Fibroblast of lung (primary cell): Measurements from ENCODE around the gene RUSC1. TPM values are rescaled to one million over a fixed set of nuclear protein-coding genes. Genes with fewer than 3 reads are reported as not detected.

Experiments
- DNase-seq, 2 donors: peaks; one replicate each; pipeline versions ENCODE4 v3.0.0 to v3.0.0-alpha.2; 2010; ENCODE audit warnings: low read depth in 2 of 2
- H2AFZ ChIP-seq: 2 replicates; pipeline ENCODE4 v1.5.1; 2012; ENCODE audit warnings: low read length, control low read depth, inconsistent platforms
- H3K27ac ChIP-seq: 2 replicates; pipeline ENCODE4 v1.5.1; 2011; ENCODE audit warnings: low read length, control low read depth; ENCODE audit not compliant: insufficient read depth
- H3K27me3 ChIP-seq: 2 replicates; pipeline ENCODE4 v1.5.1; 2011; ENCODE audit warnings: mild to moderate bottlenecking, low read length; ENCODE audit not compliant: control insufficient read depth, insufficient read depth
- H3K36me3 ChIP-seq: 2 replicates; pipeline ENCODE4 v1.5.1; 2011; ENCODE audit warnings: low read length; ENCODE audit not compliant: control insufficient read depth, insufficient read depth
- H3K4me1 ChIP-seq: 2 replicates; pipeline ENCODE4 v1.5.1; 2011; ENCODE audit warnings: low read length; ENCODE audit not compliant: control insufficient read depth, insufficient read depth; ENCODE audit errors: extremely low read depth
- H3K4me2 ChIP-seq: 2 replicates; pipeline ENCODE4 v1.5.1; 2011; ENCODE audit warnings: low read length, control low read depth; ENCODE audit not compliant: insufficient read depth; ENCODE audit errors: extremely low read depth
- H3K4me3 ChIP-seq, 4 experiments: fragments of 200-600 bp in 1 of 4; sonication (generic) in 1 of 4; replicated peaks in 1 of 4; 2 replicates each; pipeline ENCODE4 v1.5.1; 2011 to 2016; ENCODE audit warnings: low read length in 4 of 4, low read depth in 3 of 4, mild to moderate bottlenecking in 3 of 4, control low read depth in 2 of 4, inconsistent platforms in 1 of 4, mixed read lengths in 1 of 4; ENCODE audit not compliant: insufficient read depth in 1 of 4; ENCODE audit errors: control extremely low read depth in 1 of 4
- H3K79me2 ChIP-seq: 2 replicates; pipeline ENCODE4 v1.5.1; 2012; ENCODE audit warnings: mild to moderate bottlenecking, low read length, inconsistent platforms; ENCODE audit not compliant: control insufficient read depth, insufficient read depth
- H3K9ac ChIP-seq: 2 replicates; pipeline ENCODE4 v1.5.1; 2011; ENCODE audit warnings: mild to moderate bottlenecking, low read length, control low read depth; ENCODE audit not compliant: insufficient read depth
- H3K9me3 ChIP-seq: 2 replicates; pipeline ENCODE4 v1.5.1; 2012; ENCODE audit warnings: low read depth, low read length; ENCODE audit not compliant: control insufficient read depth, insufficient read depth
- H4K20me1 ChIP-seq: 2 replicates; pipeline ENCODE4 v1.5.1; 2011; ENCODE audit warnings: low read length; ENCODE audit not compliant: control insufficient read depth, insufficient read depth; ENCODE audit errors: extremely low read depth
- EZH2 ChIP-seq: IDR thresholded peaks from 2 replicates; pipeline ENCODE4 v1.5.1; 2012; ENCODE audit warnings: low read length, control low read depth, mild to moderate bottlenecking; ENCODE audit errors: missing control alignments
- polyA plus RNA-seq, 2 donors: library from polyadenylated mRNA; depleted of rRNA in 1 of 2; stranded (reverse) in 1 of 2; unstranded in 1 of 2; fragments of >200 nt; gene quantifications; 2 replicates each; pipeline ENCODE4 v1.2.1, GENCODE V29; 2011 to 2012; ENCODE audit warnings: missing spikeins in 1 of 2
- total RNA-seq: library from RNA; depleted of rRNA; stranded (reverse); fragments of >200 nt; gene quantifications from 2 replicates; pipeline ENCODE4 v1.2.1, GENCODE V29; 2014
- TF ChIP-seq, protein P1 (sequence below), 2 donors: IDR thresholded peaks in 1 of 2; conservative IDR thresholded peaks in 1 of 2; 1 replicate in 1 of 2; 2 replicates in 1 of 2; pipeline ENCODE4 v1.5.1; 2011 to 2012; ENCODE audit warnings: low read length in 2 of 2, control low read depth in 1 of 2, inconsistent platforms in 1 of 2, low read depth in 1 of 2, mild to moderate bottlenecking in 1 of 2

The RUSC1 gene
- total and polyA plus RNA-seq, 2 donors (not counting 1 experiment from before 2014, with no cell fraction given) = 12.6 to 16.4 TPM

DNA sequence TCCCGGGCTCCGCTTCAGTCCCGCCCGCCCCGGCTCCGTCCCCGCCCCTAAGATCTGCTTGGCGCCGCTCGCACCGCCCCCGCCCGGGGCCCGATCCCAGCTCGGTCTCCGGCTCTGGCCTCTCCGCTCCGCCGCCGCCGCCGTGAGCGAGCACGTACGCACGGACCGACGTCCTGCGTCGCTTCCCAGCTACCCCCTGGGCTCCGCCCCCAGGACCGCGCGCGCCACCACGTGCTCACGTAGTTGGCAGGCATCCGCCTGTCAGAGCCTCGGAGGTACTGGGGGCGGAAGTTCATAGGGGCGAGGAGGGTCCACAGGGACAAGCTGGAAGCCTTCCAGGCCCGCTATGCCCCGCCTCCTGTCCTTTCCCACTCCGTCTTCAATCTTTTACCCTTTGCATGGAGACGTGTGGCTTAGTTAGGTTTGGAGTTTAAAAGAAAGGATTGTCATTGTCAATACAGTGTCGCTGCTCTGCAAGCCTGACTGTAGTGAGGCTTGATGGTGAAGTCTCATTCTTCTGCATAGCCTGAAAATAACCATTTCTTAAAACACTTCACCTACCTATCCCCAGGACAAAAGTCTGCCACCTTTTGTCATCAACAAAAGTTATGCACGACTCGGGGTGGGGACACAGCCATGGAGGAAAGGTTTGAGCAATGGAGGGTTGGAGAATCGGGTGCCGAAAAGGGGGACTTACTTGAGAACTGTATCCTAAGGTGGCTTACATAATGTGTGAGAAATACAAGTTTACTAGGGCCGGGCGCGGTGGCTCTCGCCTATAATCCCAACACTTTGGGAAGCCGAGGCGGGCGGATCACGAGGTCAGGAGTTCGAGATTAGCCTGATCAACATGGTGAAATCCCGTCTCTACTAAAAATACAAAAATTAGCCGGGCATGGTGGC lies 47.1 kb upstream of the RUSC1 start, which contains the start of gene CLK2:
CLK2 (minus strand) TSS at position 162 of the 903 bp plus-strand sequence. CDS start 2,527 bp downstream, outside the sequence.
- H3K36me3 ChIP-seq = peaks cover 12% of the 10 kb centered on the region
- peak within 1 kb of the TSS; percentile 91 for H2AFZ ChIP-seq
- H3K4me1 ChIP-seq = peaks cover 9% of the 10 kb centered on the region
- TF ChIP-seq, protein P1, sequence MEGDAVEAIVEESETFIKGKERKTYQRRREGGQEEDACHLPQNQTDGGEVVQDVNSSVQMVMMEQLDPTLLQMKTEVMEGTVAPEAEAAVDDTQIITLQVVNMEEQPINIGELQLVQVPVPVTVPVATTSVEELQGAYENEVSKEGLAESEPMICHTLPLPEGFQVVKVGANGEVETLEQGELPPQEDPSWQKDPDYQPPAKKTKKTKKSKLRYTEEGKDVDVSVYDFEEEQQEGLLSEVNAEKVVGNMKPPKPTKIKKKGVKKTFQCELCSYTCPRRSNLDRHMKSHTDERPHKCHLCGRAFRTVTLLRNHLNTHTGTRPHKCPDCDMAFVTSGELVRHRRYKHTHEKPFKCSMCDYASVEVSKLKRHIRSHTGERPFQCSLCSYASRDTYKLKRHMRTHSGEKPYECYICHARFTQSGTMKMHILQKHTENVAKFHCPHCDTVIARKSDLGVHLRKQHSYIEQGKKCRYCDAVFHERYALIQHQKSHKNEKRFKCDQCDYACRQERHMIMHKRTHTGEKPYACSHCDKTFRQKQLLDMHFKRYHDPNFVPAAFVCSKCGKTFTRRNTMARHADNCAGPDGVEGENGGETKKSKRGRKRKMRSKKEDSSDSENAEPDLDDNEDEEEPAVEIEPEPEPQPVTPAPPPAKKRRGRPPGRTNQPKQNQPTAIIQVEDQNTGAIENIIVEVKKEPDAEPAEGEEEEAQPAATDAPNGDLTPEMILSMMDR (conservative IDR thresholded peaks at IDR 0.05 in 1 of 2, IDR thresholded peaks at IDR 0.05 in 1 of 2; ENCODE audit: low read depth in 1 of 2, low read length in 2 of 2) = no peak
- TF ChIP-seq EZH2 = no peak
- peak within 1 kb of the TSS; percentile 74 for H3K27ac ChIP-seq
- DNase-seq = peak; percentile 91
- peaks cover 25% of the 10 kb centered on the region for H3K79me2 ChIP-seq
- peak within 1 kb of the TSS; percentile 38 to 79 (median 66) for H3K4me3 ChIP-seq
- H3K9me3 ChIP-seq = no peaks in the 10 kb centered on the region
- no peaks in the 10 kb centered on the region for H3K27me3 ChIP-seq
- H3K4me2 ChIP-seq = peak within 1 kb of the TSS; percentile 100
- no peaks in the 10 kb centered on the region for H4K20me1 ChIP-seq
- H3K9ac ChIP-seq = peak within 1 kb of the TSS; percentile 78

DNA sequence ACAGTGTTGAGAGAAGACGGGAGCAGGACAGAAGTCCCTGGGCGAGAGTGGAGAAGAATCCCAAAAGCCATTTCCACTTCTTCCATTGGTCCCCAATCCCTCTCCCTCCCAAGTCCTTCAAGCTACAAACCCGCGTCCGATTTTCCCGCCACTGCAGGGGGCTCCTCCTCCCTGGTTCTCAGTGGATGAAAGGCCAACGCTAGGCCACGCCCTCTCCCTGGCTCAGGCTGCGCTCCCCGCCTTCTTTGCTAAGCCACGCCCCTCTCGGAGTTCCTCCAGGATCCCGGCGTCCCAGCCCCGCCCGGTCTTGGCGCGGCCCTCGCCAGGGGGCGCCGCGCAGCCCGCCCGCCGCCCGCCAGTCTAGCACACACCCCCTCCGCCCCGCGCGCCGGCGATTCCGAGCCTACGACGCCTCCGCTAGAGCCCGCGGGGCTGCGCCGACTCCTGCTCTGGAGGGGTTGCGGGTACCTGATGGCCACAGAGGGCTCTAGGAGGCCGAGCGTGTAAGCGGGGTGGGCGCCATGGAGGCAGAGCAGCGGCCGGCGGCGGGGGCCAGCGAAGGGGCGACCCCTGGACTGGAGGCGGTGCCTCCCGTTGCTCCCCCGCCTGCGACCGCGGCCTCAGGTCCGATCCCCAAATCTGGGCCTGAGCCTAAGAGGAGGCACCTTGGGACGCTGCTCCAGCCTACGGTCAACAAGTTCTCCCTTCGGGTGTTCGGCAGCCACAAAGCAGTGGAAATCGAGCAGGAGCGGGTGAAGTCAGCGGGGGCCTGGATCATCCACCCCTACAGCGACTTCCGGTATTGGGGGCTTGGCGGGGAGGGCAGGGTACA lies 43.4 kb upstream of the RUSC1 start, which contains the start of gene HCN3:
HCN3 (plus strand) TSS at position 394 of the 832 bp plus-strand sequence; CDS start at position 522, 128 bp downstream.
- no peak for TF ChIP-seq EZH2
- TF ChIP-seq, protein P1 (conservative IDR thresholded peaks at IDR 0.05 in 1 of 2, IDR thresholded peaks at IDR 0.05 in 1 of 2; ENCODE audit: low read depth in 1 of 2, low read length in 2 of 2) = peak; percentile 28 to 29
- Histone ChIP-seq H4K20me1 (no peaks in the 10 kb centered on the region), H3K4me2 (peak within 1 kb of the TSS; percentile 83), H3K4me3 (peak within 1 kb of the TSS; percentile 58 to 83 (median 67)), H3K27me3 (no peaks in the 10 kb centered on the region), H3K27ac (no peak within 1 kb of the TSS), H3K36me3 (no peaks in the 10 kb centered on the region), H3K9me3 (no peaks in the 10 kb centered on the region), H3K9ac (peak within 1 kb of the TSS; percentile 49), H2AFZ (peak within 1 kb of the TSS; percentile 63), H3K79me2 (peaks cover 6% of the 10 kb centered on the region), H3K4me1 (peaks cover 9% of the 10 kb centered on the region)
- DNase-seq = peak; percentile 85 to 96
